HG03095 (cell line): ENCODE measurements around the gene ZNF469.

Experiments used
- ATAC-seq: cut with Tn5 transposase; IDR thresholded peaks from one replicate; pipeline ENCODE4 v1.9.1; 2021; ENCODE audit warnings: moderate library complexity; ENCODE audit not compliant: unreplicated experiment

The ZNF469 gene

GRCh38 chr16:88390735-88391134 is 8.0 kb downstream of the ZNF469 start:
- no peak for ATAC-seq

- ATAC-seq: no peak
Measured at GRCh38 chr16:88391144-88391850, 8.5 kb downstream of the ZNF469 start.

GRCh38 chr16:88392111-88392510 is 9.4 kb downstream of the ZNF469 start:
- no peak for ATAC-seq

DNA sequence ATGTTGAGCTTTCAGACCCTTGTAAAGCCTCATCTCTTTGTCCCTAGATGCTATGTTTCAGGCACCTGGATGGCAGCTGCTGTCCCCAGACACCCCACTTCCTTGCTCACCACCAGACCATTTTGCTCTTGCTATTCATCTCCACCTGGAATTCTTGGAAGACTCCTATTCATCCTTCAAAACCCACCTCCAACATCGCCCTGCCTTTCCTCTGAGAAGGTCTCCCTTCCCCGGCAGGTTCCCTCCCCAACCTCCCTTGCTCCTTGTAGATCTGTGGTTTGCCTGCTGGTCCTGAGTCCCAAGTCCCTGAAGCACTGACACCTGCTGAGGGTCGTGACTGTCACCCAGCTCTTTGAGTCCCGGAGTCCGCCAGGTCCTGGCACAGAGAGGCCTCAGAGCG is 9.9 kb downstream of the ZNF469 start:
- no peak for ATAC-seq

DNA sequence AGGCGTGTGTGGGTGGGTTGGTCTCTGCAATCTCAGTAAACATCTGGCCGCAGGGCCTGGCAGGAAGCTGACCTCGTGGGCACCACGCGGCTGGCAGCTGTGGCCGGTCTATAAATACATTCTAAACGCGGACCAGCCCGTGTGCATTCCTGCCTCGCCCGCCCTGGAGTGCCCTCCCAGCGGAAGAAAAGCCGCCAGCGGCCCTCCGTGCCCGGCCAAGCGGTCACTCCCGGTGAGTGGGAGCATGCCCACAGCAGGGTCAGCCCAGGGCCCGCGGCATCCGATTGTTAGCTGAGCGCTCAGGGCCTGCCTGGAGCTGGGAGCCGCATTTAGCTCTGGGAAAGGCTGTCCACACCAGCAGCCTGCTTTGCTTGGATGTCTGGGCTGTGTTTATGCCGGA is 10.3 kb downstream of the ZNF469 start:
- no peak for ATAC-seq

- ATAC-seq: no peak
Measured at GRCh38 chr16:88393571-88393970, 10.8 kb downstream of the ZNF469 start.

GRCh38 chr16:88394426-88394825 is 11.7 kb downstream of the ZNF469 start:
- ATAC-seq: no peak

- ATAC-seq: no peak
Measured at GRCh38 chr16:88395669-88396584, 13.2 kb downstream of the ZNF469 start.

DNA sequence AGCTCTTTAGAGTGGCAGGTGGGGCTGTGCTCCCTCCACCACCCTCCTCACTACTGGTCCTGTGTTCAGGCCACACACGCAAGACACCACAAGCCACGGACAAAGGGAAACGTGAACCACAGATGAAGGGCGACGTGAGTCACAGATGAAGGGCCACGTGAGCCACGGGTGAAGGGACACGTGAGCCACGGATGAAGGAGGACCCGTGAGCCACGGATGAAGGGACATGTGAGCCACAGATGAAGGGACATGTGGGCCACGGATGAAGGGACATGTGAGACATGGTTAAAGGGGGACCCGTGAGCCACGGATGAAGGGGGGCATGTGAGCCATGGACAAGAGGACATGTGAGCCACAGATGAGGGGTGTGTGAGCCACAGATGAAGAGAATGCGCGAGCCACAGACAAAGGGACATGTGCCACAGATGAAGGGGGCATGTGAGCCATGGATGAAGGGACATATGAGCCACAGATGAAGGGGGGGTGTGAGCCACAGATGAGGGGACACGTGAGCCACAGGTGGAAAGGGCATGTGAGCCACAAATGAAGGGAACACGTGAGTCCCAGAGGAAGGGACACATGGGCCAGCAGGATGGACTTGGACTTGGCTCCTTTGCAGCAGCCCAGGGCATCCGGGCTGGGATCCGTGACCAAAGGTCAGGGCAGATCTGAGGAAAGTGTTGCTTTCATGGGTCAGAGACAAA is 15.6 kb downstream of the ZNF469 start:
- no peak for ATAC-seq

DNA sequence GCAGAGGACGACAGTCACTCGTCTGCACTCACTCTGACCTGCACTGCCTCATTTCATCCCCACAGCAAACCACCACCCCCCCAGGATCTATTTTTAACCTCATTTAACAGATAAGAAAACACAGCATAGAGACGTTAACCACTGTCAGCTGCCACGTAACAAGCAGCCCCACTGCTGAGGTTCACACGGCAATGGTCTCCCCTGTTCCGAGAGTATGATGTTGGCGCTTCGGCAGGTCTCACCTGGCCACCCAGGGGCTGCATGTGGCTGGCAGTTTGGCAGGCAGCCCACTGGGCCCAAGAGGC is 16.1 kb downstream of the ZNF469 start:
- ATAC-seq: no peak

DNA sequence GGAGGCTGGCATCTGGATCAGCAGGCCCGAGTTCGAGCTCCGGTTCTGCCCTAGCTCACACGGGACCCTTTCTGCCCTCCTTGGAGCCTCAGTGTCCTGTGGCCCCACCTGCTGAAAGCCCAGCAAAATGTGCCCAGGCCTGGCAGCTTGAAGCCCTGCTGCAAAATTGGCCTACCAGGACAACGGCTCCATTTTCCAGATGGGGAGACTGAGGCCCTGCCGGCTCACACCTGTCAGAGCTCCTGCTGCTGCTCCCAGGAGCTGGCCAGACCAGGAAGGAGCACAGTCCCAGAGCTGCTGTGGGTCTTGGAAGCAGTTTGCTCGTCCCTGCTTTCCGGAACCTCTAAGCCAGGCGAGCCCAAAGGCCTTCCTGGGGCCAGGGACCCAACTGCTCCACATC is 17.4 kb downstream of the ZNF469 start:
- no peak for ATAC-seq

GRCh38 chr16:88401604-88402246 is 19.0 kb downstream of the ZNF469 start:
- ATAC-seq: no peak

- no peak for ATAC-seq
Measured at GRCh38 chr16:88402551-88403240, 19.9 kb downstream of the ZNF469 start.

DNA sequence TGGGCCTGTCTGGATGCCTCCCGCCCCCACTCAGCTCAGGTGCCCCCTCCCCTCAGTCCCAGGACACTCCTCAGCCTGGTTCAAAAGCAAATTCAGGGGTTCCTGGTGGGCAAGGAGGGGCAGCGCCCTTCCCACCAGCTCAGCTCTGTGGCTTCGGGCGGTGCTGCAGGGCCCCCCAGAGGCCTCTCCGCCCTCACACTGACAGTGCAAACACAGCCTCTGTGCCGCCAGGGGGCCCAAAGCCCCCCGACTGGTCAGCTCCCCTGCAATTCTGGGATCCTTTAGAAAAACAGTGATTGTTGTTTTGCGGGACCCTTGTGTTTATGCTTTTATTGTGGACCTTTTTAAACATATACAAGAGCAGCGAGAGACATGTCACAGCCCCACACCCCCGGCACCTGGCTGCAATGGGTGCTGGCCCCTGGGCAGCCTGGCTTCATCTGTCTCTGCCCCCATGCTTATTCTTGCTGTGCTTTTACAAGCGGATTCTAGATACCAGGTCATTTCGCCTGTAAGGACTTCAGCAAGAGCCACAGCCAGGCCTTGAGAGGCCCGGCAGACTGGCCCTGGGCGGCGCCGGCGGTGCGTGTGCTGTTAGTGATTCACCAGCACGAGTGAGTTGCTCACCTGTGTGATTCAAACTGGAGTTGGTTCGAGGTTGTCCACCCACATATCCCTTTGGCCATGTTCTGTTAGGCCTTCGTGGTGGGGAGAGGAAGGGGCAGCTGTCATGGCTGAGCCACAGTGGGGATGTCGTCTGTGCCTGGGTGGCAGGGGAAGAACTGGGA is 21.2 kb downstream of the ZNF469 start:
- ATAC-seq: no peak

DNA sequence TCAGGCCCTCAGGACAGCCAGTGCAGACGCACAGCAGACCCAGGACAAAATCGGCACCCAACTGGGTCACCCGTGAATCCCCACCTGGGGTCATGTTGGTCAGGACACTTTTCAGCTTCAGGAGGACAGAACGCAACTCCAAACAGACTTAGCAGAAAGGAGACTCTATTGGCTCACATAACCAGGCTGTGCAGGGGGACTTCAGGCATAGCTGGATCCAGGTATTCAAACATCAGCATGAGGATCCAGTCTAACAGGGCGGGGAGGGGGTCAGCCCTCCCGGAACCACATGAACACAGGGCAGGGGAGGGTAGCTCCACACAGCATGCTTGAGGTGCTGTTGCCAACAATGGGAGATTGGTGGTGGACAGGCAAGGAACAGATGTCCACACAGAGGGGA is 22.0 kb downstream of the ZNF469 start:
- no peak for ATAC-seq

- no peak for ATAC-seq
Measured at GRCh38 chr16:88405216-88406060, 22.7 kb downstream of the ZNF469 start.

GRCh38 chr16:88406096-88407041 is 23.6 kb downstream of the ZNF469 start:
- no peak for ATAC-seq

DNA sequence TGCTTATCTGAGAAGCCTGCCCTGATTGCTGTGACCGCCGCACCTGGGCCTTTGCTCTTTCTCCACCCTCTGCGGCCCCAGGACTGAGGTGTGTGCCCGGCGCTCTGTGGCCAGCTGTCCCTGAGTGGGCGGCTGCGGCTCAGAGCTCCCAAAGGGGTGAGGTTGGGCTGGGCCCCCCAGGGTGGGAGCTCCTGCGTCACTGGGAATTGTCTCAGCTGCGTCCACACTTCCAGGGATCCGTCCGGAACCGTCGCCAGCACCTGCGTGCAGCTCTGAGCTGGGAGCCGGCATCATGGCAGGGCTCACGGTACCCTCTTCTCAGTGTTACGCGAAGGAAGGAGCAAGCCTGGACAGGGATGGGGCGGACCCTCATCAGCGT is 24.3 kb downstream of the ZNF469 start:
- no peak for ATAC-seq
